MM.1S (cell line): ENCODE results near the gene PLAC8L1.
A peak's percentile ranks its signal among the peaks of the same experiment; 100 is the strongest.

Experiments used
- DNase-seq: peaks from one replicate; pipeline ENCODE4 v3.0.0-alpha.2; 2015
- H2AFZ ChIP-seq: fragments of 300-600 bp; sonication (generic); 2 replicates; pipeline ENCODE4 v1.6.0; 2016; ENCODE audit warnings: antibody characterized with exemption, low read length
- H3F3A ChIP-seq: fragments of 300-600 bp; sonication (generic); 2 replicates; pipeline ENCODE4 v1.6.1; 2016; ENCODE audit warnings: mild to moderate bottlenecking, antibody characterized with exemption, low read length, moderate library complexity, mixed read lengths; ENCODE audit not compliant: insufficient read depth
- H3K27ac ChIP-seq: fragments of 300-600 bp; sonication (generic); 2 replicates; pipeline ENCODE4 v1.5.1; 2016; ENCODE audit warnings: mild to moderate bottlenecking, low read length
- H3K27me3 ChIP-seq: fragments of 300-600 bp; sonication (generic); replicated peaks from 2 replicates; pipeline ENCODE4 v1.6.0; 2016; ENCODE audit warnings: low read length; ENCODE audit not compliant: insufficient read depth
- H3K36me3 ChIP-seq: fragments of 300-600 bp; sonication (generic); replicated peaks from 2 replicates; pipeline ENCODE4 v1.6.1; 2016; ENCODE audit warnings: mild to moderate bottlenecking, low read length, mixed read lengths; ENCODE audit not compliant: insufficient read depth
- H3K4me1 ChIP-seq: fragments of 300-600 bp; sonication (generic); 2 replicates; pipeline ENCODE4 v1.6.1; 2016; ENCODE audit warnings: low read length, mixed read lengths
- H3K4me2 ChIP-seq: fragments of 300-600 bp; sonication (generic); 2 replicates; pipeline ENCODE4 v1.6.0; 2016; ENCODE audit warnings: low read depth, low read length
- H3K4me3 ChIP-seq: fragments of 300-600 bp; sonication (generic); 2 replicates; pipeline ENCODE4 v1.5.1; 2016; ENCODE audit warnings: low read length, mixed read lengths
- H3K79me2 ChIP-seq: fragments of 300-600 bp; sonication (generic); 2 replicates; pipeline ENCODE4 v1.6.1; 2016; ENCODE audit warnings: mixed run types, low read length, mixed read lengths
- H3K9ac ChIP-seq: fragments of 300-600 bp; sonication (generic); 2 replicates; pipeline ENCODE4 v1.6.1; 2016; ENCODE audit warnings: low read length, mixed read lengths
- H3K9me2 ChIP-seq: fragments of 300-600 bp; sonication (generic); replicated peaks from 2 replicates; pipeline ENCODE4 v1.6.1; 2016; ENCODE audit warnings: mild to moderate bottlenecking, low read length, mixed read lengths; ENCODE audit not compliant: insufficient read depth
- H3K9me3 ChIP-seq: fragments of 300-600 bp; sonication (generic); replicated peaks from 2 replicates; pipeline ENCODE4 v1.6.1; 2016; ENCODE audit warnings: mild to moderate bottlenecking, low read length, mixed read lengths; ENCODE audit not compliant: insufficient read depth
- H4K20me1 ChIP-seq: fragments of 300-600 bp; sonication (generic); 2 replicates; pipeline ENCODE4 v1.6.1; 2016; ENCODE audit warnings: mild to moderate bottlenecking, low read length, moderate library complexity, mixed read lengths; ENCODE audit not compliant: insufficient read depth
- EZH2 ChIP-seq: fragments of 300-600 bp; sonication (generic); optimal IDR thresholded peaks from 2 replicates; pipeline ENCODE3; 2017; ENCODE audit warnings: low read depth, mild to moderate bottlenecking, antibody characterized with exemption, low read length, mixed read lengths
- EZH2phosphoT487 ChIP-seq: fragments of 300-600 bp; sonication (generic); IDR thresholded peaks from 2 replicates; pipeline ENCODE4 v1.6.1; 2018; ENCODE audit warnings: antibody characterized with exemption, low read length
- TF ChIP-seq, protein P1 (sequence below): fragments of 300-600 bp; sonication (generic); IDR thresholded peaks from 2 replicates; pipeline ENCODE4 v1.5.1; 2016; ENCODE audit warnings: antibody characterized with exemption, low read length, mixed read lengths

Gene PLAC8L1

DNA sequence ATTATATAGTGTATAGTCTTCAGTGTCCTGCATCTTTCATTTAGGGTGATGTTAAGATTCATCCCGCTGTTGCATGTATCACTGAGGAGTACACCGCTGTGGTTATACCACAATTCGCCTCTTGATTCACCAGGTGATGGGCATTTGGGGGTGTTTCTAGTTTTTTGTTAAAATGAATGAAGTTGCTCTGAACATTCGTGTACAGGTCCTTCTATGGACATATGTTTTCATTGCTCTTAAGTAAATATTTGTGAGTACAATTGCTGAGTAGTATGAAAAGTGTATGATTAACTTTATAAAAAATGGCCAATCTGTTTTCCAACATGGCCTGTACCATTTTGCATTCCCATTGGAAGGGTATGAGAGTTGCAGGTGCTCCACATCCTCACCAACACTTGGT lies 61.7 kb downstream of the PLAC8L1 start:
- no peak overlapping the region for H3K9ac ChIP-seq
- H3K4me1 ChIP-seq = peaks cover 6% of the 10 kb centered on the region; the same call in 1 of the 2 replicates
- no peaks in the 10 kb centered on the region for H3K79me2 ChIP-seq
- TF ChIP-seq, protein P1, sequence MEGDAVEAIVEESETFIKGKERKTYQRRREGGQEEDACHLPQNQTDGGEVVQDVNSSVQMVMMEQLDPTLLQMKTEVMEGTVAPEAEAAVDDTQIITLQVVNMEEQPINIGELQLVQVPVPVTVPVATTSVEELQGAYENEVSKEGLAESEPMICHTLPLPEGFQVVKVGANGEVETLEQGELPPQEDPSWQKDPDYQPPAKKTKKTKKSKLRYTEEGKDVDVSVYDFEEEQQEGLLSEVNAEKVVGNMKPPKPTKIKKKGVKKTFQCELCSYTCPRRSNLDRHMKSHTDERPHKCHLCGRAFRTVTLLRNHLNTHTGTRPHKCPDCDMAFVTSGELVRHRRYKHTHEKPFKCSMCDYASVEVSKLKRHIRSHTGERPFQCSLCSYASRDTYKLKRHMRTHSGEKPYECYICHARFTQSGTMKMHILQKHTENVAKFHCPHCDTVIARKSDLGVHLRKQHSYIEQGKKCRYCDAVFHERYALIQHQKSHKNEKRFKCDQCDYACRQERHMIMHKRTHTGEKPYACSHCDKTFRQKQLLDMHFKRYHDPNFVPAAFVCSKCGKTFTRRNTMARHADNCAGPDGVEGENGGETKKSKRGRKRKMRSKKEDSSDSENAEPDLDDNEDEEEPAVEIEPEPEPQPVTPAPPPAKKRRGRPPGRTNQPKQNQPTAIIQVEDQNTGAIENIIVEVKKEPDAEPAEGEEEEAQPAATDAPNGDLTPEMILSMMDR = no peak
- no peak for TF ChIP-seq EZH2phosphoT487
- TF ChIP-seq EZH2 = no peak
- H3K4me3 ChIP-seq = no peak overlapping the region
- DNase-seq = no peak
- H3K4me2 ChIP-seq = no peak overlapping the region
- no peak overlapping the region for H3K27ac ChIP-seq
- H4K20me1 ChIP-seq = no peaks in the 10 kb centered on the region
- no peaks in the 10 kb centered on the region for H3K27me3 ChIP-seq
- H3F3A ChIP-seq = no peaks in the 10 kb centered on the region
- H3K36me3 ChIP-seq = no peaks in the 10 kb centered on the region
- no peaks in the 10 kb centered on the region for H3K9me2 ChIP-seq
- no peaks in the 10 kb centered on the region for H3K9me3 ChIP-seq
- no peak overlapping the region for H2AFZ ChIP-seq

DNA sequence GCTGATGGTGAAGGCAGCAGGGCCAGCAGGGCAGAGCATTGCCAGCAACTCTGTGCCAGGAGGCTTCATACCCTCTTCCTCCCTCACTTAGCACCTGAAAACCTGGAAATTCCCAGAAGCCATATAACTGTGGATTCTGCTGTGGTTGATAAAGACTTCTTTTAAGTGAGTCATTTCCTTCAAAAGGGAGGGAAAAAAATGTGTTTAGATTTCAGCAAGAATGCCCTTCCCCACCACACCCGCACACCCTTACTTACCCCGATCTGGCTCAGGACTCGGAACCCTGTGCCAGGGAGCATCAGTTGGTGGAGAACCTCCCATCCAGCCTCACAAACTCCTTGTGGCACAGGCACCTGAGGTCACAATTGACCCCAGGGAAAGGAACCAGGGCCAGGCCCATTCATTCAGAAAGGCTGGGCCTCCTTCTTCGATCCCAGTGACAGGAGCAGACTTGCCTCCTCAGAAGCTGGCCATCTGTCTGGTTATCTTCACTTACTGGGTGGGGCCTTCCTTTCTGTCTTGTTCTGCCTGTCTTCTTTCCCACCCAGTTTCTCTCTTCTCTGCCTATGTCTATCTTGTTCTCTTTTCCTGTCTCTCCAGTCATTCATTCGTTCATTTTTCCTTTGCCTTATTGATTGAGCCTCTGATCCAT lies 62.6 kb downstream of the PLAC8L1 start:
- Histone ChIP-seq H3K36me3 (no peaks in the 10 kb centered on the region), H3K27me3 (no peaks in the 10 kb centered on the region), H3K4me3 (no peak overlapping the region), H3K27ac (no peak overlapping the region), H3K9ac (no peak overlapping the region), H2AFZ (no peak overlapping the region), H3K79me2 (no peaks in the 10 kb centered on the region), H3F3A (no peaks in the 10 kb centered on the region), H4K20me1 (no peaks in the 10 kb centered on the region), H3K9me2 (no peaks in the 10 kb centered on the region), H3K9me3 (no peaks in the 10 kb centered on the region), H3K4me1 (peaks cover 4% of the 10 kb centered on the region; the same call in 1 of the 2 replicates), H3K4me2 (no peak overlapping the region)
- DNase-seq = no peak
- TF ChIP-seq EZH2 (no peak), EZH2phosphoT487 (no peak)
- TF ChIP-seq, protein P1 = no peak

DNA sequence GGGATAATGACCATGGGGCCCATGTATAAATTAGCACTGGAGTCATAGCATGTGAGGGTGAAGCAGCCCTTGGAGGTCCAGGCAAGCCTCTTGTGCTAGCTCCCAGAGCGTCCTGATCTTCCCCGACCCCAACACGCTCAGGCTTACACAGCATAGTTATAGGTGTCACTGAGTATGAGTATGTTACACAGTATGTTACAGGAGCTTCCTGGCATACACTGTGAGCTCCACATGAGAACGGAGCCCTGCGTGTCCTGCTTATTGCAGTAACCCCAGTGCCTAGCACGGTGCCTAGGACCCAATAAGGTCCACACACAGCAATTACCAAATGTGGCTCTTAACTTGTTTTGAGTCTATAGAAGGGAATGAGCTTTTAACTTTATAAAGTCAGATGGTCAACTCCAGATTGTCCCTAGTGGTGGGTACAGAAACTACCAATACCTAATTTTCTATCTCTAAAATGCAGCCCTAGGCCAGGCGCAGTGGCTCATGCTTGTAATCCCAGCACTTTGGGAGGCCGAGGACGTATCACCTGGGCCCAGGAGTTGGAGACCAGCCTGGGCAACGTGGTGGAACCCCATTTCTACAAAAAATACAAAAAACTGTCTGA lies 64.1 kb downstream of the PLAC8L1 start:
- Histone ChIP-seq H3K36me3 (no peaks in the 10 kb centered on the region), H3K4me3 (no peak overlapping the region), H2AFZ (no peak overlapping the region), H3K9ac (no peak overlapping the region), H3K79me2 (no peaks in the 10 kb centered on the region), H3K9me3 (no peaks in the 10 kb centered on the region), H3K9me2 (no peaks in the 10 kb centered on the region), H3F3A (no peaks in the 10 kb centered on the region), H3K27ac (no peak overlapping the region), H4K20me1 (no peaks in the 10 kb centered on the region), H3K4me2 (no peak overlapping the region), H3K4me1 (no peaks in the 10 kb centered on the region), H3K27me3 (no peaks in the 10 kb centered on the region)
- TF ChIP-seq EZH2phosphoT487 = no peak
- no peak for TF ChIP-seq EZH2
- TF ChIP-seq, protein P1 = peak; percentile 38
- peak; percentile 14 for DNase-seq
